Lung (tissue), 12 donors: ENCODE data around the gene ARID1A. TPM values are rescaled to one million over a fixed set of nuclear protein-coding genes. Genes with fewer than 3 reads are reported as not detected.

ENCODE experiments used
- ATAC-seq: fragments of 200-7000 bp; cut with Tn5 transposase; one replicate; pipeline ENCODE4 v1.9.1; 2020; ENCODE audit warnings: moderate number of reproducible peaks; ENCODE audit not compliant: insufficient read depth, low FRiP score
- DNase-seq, 3 donors: peaks; one replicate each; pipeline ENCODE4 v3.0.0-alpha.2; 2013 to 2017
- H3K27ac ChIP-seq, 2 donors: one replicate each; pipeline ENCODE4 v1.5.1; 2013; ENCODE audit warnings: mild to moderate bottlenecking in 2 of 2, moderate library complexity in 2 of 2, control low read depth in 1 of 2, inconsistent platforms in 1 of 2, low read depth in 1 of 2, low read length in 1 of 2
- H3K27me3 ChIP-seq, 3 donors: one replicate each; pipeline ENCODE4 v1.5.1; 2013; ENCODE audit warnings: low read length in 2 of 3; ENCODE audit not compliant: control insufficient read depth in 3 of 3, insufficient read depth in 3 of 3
- H3K36me3 ChIP-seq, 4 donors: one replicate each; pipeline ENCODE4 v1.5.1; 2013; ENCODE audit warnings: low read length in 4 of 4, mild to moderate bottlenecking in 1 of 4, moderate library complexity in 1 of 4; ENCODE audit not compliant: control insufficient read depth in 4 of 4, insufficient read depth in 4 of 4
- H3K4me1 ChIP-seq, 5 donors: one replicate each; pipeline ENCODE4 v1.5.1; 2013; ENCODE audit warnings: low read length in 5 of 5, mild to moderate bottlenecking in 2 of 5, moderate library complexity in 1 of 5; ENCODE audit not compliant: control insufficient read depth in 5 of 5, insufficient read depth in 5 of 5
- H3K4me3 ChIP-seq: one replicate; pipeline ENCODE4 v1.5.1; 2013; ENCODE audit warnings: mild to moderate bottlenecking, control low read depth, moderate library complexity
- H3K9ac ChIP-seq, 2 donors: one replicate each; pipeline ENCODE4 v1.5.1; 2013; ENCODE audit warnings: low read length in 2 of 2, control low read depth in 1 of 2; ENCODE audit not compliant: insufficient read depth in 1 of 2
- H3K9me3 ChIP-seq, 4 donors: one replicate each; pipeline ENCODE4 v1.5.1; 2013; ENCODE audit warnings: low read length in 3 of 4, mild to moderate bottlenecking in 1 of 4, moderate library complexity in 1 of 4; ENCODE audit not compliant: control insufficient read depth in 4 of 4, insufficient read depth in 3 of 4
- CTCF ChIP-seq: IDR thresholded peaks from 2 replicates; pipeline ENCODE4 v1.5.1; 2012; ENCODE audit warnings: mild to moderate bottlenecking; ENCODE audit errors: control extremely low read depth, extremely low read depth
- WGBS, 2 donors: extraction: QIAGEN DNeasy Blood & Tissue Kit; methylation state at CpG; one replicate each; pipeline ENCODE4 v1.1.7; 2013; 5-methylcytosine and 5-hydroxymethylcytosine counted together
- polyA plus RNA-seq, 2 donors: library from polyadenylated mRNA; stranded (reverse); fragments of 200-250 nt; gene quantifications; one replicate each; pipeline ENCODE4 v1.2.1, GENCODE V29; 2013
- total RNA-seq, 2 donors: library from RNA; depleted of rRNA in 1 of 2; stranded (reverse); fragments of >200 nt in 1 of 2; gene quantifications; one replicate each; pipeline ENCODE4 v1.2.1, GENCODE V29; 2014 to 2021
- donor health status: control.
- donor health status: control.
- donor health status: Bipolar disorder and iron deficiency.
- donor health status: healthy.
- donor health status: DM: yes; HTN: yes; CAD: no.

Gene ARID1A
- total and polyA plus RNA-seq, 4 donors: 16.1 to 119 (median 50.1) TPM

GRCh38 chr1:26754086-26754874, 58.5 kb downstream of the ARID1A start:
- H3K36me3 ChIP-seq: peaks cover 8 to 34% (median 18%) of the 10 kb centered on the region in 4 donors

GRCh38 chr1:26758358-26758757, 62.5 kb downstream of the ARID1A start:
- peaks cover 0 to 12% (median 0%) of the 10 kb centered on the region in 5 donors for H3K4me1 ChIP-seq
- H3K9me3 ChIP-seq: no peaks in the 10 kb centered on the region
- H3K27ac ChIP-seq: no peak overlapping the region
- no peak for TF ChIP-seq CTCF
- DNase-seq (no peak), ATAC-seq (no peak)
- H3K4me3 ChIP-seq: no peak overlapping the region
- H3K9ac ChIP-seq: no peak overlapping the region
- H3K36me3 ChIP-seq: peaks cover 22 to 45% (median 37%) of the 10 kb centered on the region in 4 donors
- no peaks in the 10 kb centered on the region for H3K27me3 ChIP-seq
- WGBS, 2 donors: 97 to 98% methylated on average over 3 of the region's 3 CpGs

More at GRCh38 chr1:26754086-26754874, 58.5 kb downstream of the ARID1A start:
- Histone ChIP-seq H3K4me1 (peaks cover 0 to 40% (median 0%) of the 10 kb centered on the region in 5 donors), H3K9me3 (no peaks in the 10 kb centered on the region), H3K27me3 (no peaks in the 10 kb centered on the region), H3K27ac (no peak overlapping the region), H3K9ac (no peak overlapping the region), H3K4me3 (no peak overlapping the region)
- ATAC-seq (no peak), DNase-seq (no peak)
- no peak for TF ChIP-seq CTCF
- WGBS, 2 donors: 91% methylated on average over 5 of the region's 5 CpGs

- H3K9me3 ChIP-seq: no peaks in the 10 kb centered on the region
- H3K36me3 ChIP-seq: peaks cover 22 to 47% (median 38%) of the 10 kb centered on the region in 4 donors
- no peak for ATAC-seq
These were observed 63.7 kb downstream of the ARID1A start for GRCh38 chr1:26759531-26759930.

More at GRCh38 chr1:26759531-26759930, 63.7 kb downstream of the ARID1A start:
- Histone ChIP-seq H3K27ac (no peak overlapping the region), H3K9ac (no peak overlapping the region), H3K4me1 (peaks cover 0 to 6% (median 0%) of the 10 kb centered on the region in 5 donors), H3K27me3 (no peaks in the 10 kb centered on the region), H3K4me3 (no peak overlapping the region)
- TF ChIP-seq CTCF: no peak
- DNase-seq: no peak
